CD1c-positive myeloid dendritic cell (primary cell): ENCODE measurements around the gene LRRC3B.
"Not testable (repeated sequence)": the region's sequence is repeated elsewhere in the genome, so short reads cannot be mapped to it uniquely, and the experiment has no call there.

ENCODE experiments used
- DNase-seq: peaks from one replicate; pipeline ENCODE4 v3.0.0-alpha.2; 2016; ENCODE audit errors: extremely low spot score

Gene LRRC3B, protein sequence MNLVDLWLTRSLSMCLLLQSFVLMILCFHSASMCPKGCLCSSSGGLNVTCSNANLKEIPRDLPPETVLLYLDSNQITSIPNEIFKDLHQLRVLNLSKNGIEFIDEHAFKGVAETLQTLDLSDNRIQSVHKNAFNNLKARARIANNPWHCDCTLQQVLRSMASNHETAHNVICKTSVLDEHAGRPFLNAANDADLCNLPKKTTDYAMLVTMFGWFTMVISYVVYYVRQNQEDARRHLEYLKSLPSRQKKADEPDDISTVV

DNA sequence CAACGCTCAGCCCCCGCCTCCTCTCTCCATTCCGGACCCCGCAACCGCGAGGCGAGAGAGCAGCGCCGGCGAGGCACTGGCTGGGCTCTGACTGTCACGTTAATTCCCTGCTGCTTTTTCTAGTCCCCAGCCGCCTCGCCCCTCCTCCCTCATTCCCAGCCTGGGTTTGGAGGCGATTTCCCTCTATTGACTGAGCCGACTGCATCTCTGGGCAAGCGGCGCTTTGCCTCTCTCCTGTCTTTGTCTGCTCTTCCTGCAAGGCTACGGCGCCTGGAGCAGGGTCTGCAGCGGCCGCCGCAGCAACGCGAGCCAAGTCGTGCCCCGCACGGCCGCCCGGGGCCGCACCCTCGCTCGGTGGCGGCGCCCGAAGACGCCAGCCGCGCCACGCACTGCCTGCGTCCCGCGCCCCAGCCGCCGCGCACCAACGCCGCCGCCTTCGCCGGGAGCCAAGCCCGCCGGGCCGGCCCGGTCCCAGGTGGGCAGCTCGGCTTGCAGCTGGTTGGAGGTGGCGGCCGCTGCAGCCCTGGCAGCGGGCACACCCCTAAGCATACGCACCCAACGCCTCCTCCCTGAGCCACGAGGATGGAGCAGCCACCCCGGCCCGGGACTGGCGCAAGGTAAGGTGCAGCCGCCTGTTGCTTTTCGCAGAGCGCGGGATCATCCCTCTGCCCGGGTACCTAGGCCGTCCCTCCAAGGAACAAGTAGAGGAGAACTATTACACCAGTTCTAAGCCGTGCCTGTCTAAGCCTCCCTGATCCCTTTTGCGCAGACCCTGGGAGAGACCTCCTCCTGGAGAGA lies at the start of gene LRRC3B:
LRRC3B (plus strand) TSS at position 152 of the 798 bp plus-strand sequence. CDS start 86,901 bp downstream, outside the sequence.
- no peak for DNase-seq

DNA sequence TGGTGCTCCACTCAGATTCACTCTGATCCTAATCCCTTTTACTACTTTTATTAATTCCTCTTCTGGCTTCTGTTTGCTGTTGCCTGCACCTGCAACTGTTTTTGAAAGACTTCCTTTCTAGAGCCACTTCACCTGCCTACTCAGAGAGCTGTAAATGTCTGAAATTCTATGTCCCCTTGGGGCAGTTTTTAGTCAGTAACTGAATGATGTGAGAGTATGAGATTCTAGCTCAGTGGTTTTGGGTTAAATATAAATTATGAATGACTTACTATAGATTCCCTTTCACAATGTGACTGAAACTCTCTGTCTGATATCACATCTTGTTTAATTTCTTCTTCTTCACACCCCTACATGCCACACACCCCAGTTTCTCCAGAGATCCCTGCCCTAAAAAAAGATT lies 47.8 kb upstream of the LRRC3B start:
- DNase-seq: no peak

DNA sequence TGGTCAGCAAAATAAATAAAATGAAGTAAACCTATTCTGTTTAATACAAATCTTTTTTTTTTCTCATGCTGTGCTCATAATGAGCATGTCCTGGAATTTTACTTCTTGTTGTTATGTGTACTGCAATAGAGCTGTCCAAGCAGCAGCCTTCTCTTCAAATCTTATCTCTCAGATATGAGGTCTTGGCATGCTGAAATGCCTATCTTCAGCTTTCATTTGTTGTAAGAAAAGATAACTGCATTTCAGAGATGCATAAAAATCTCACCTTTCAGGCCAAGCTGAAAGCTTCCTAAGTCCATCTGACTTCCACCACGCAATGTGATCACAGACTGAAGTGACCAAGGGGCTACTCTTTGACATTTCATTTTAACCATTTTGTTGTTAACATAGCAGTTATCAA lies 43.5 kb upstream of the LRRC3B start:
- DNase-seq: no peak

DNA sequence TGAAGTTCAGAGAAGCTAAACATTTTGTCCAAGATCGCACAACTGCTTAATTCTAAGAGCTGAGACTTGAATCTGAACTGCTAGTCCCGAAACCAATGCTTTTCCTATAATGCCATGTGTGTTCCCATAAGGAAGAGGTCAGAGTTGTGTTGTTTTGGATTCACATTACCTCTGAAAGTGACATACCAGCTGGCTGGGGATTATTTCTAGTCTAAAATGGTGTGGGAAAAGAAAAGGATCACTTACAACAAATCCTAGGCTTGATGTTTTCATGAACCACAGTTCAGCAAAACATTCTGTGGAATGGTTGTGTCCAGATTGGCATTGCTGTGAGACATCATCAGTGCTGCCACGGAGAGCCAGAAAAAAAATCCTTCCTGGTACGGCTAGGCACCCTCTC lies 35.0 kb upstream of the LRRC3B start:
- no peak for DNase-seq

DNA sequence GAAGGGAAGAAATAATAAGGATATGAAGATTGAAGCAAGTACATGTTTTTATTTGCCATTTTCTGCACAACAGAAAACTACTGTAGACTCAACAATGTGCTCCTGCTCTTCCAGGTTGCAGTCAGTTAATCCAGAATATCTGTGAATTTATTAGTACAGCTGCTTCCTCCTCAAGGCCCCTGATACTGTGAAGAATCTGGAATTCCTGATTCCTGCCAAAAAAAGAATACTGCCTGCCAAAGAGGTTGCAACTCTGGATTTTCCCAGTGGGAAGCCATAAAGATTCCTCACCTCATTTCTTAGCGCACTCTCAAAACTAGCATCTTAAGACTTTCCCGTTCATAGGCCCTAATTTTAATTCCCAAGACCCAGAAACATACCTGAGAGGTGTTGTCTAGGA lies 33.6 kb upstream of the LRRC3B start:
- no peak for DNase-seq

DNA sequence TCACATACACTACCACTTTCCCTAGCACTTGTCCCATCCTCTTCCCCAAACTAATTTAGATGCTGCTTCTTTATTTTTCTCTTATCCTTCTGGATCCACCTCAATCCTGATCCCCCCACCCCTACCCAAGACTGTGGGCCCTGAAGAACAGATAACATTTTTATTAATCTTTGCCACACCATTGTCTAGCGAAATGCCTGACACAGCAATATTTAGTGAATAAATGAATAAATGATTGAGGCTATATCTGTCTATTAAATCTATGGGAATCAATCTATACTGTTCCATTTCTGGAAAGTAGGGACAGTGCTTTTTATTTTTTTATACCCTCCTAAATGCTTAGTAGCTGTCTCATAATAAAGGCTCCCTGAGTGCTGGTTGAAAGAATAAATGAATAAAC lies 32.9 kb upstream of the LRRC3B start:
- DNase-seq: no peak

DNA sequence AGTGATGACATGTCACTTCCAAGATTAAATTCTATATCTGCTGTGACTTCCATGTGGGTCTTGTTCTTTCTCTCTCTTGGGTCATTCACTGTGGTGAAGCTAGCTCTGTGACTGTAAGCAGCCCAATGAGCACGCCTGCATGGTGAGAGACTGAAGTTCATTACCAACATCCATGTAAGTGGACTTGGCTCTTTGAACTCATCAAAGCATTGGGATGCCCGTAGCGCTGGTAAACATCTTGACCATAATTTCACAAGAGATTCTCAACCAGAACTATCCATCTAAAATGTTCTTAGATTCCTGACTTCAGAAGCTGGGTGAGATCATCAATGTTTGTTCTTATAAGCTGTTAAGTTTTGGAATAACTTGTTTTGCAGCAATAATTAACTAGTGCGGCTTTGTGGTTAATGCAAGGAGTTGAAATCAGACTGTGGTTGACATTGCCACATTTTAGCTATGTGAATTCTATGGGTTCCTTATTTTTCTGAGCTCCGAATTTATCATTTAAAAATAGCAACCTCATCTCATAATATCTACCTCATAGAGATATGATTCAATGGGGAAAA lies 31.6 kb upstream of the LRRC3B start:
- DNase-seq: no peak

DNA sequence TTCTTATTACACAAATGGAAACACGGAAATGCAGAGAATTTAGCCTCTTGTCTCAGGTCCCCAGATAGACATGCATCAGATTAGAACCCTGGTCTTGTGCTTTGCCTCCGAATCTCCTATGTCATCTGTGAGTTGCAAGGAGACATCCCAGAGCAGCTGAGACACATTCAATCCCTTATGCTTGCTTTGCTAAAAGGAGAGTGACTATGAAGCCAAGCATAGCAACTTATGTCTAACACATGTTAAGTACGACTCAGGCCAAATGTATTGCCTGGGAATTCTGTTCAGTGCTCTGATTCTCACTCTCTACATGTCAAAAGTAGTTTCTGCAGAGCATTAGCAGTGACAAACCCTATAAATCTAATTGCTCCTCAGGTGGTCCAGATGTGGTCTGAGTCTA lies 30.6 kb upstream of the LRRC3B start:
- no peak for DNase-seq

DNA sequence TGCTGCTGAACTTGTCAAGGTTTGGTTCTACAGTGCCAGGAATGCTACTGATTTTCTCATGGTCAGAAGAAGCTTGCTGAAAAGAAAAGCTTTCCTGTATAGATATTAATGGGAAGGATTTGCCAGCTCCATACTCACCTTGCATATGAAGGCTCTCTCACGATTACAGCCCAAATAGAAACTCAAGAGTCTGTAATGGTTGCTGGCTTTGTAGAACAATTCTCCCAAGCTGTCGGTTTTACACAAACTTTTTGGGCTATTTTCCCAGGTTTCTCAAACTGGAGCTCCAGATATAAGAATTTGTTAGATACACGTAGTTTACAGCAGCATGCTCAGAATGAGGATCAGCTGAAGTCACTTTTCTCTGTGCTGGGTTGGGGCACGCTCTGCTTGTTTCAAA lies 30.1 kb upstream of the LRRC3B start:
- no peak for DNase-seq

DNA sequence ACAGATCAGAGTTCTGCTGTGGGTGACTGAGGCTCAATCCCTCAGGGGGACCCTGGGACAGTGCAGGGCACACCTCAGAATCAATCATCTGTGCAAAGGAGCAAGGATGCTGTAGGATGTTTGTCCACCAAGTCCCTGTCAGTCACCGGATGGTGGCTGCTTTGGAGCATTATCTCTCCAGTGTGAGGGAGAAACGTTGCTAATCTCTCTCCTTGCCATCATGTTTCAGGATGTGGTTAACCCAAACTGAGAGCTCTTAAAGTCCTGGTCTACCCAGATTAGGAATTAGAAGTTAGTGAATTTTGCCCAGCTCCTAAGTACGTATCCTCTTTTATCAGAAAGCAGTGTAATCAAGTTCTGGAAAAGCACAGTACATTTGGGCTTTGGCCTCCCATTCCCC lies 26.2 kb upstream of the LRRC3B start:
- DNase-seq: no peak

DNA sequence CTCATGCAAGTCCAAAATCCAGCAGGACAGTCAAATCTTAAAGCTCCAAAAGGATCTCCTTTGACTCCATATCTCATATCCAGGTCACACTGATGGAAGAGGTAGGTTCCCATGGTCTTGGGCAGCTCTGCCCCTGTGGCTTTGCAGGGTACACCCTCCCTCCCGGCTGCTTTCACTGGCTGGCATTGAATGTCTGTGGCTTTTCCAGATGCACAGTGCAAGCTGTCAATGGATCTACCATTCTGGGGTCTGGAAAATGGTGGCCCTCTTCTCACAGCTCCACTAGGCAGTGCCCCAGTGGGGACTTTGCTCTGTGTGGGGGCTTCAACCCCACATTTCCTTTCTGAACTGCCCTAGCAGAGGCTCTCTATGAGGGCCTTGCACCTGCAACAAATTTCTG lies 19.3 kb upstream of the LRRC3B start:
- not testable (repeated sequence) for DNase-seq

DNA sequence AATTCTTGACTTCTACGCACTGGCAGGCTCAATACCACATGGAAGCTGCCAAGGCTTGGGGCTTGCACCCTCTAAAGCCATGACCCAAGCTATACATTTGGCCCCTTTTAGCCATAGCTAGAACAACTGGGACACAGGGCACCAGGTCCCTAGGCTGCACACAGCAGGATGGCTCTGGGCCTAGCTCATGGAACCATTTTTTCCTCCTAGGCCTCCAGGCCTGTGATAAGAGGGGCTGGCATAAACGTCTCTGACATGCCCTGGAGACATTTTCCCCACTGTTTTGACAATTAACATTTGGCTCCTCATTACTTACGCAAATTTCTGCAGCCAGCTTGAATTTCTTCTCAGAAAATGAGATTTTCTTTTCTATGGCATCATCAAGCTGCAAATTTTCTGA lies 18.8 kb upstream of the LRRC3B start:
- not testable (repeated sequence) for DNase-seq

DNA sequence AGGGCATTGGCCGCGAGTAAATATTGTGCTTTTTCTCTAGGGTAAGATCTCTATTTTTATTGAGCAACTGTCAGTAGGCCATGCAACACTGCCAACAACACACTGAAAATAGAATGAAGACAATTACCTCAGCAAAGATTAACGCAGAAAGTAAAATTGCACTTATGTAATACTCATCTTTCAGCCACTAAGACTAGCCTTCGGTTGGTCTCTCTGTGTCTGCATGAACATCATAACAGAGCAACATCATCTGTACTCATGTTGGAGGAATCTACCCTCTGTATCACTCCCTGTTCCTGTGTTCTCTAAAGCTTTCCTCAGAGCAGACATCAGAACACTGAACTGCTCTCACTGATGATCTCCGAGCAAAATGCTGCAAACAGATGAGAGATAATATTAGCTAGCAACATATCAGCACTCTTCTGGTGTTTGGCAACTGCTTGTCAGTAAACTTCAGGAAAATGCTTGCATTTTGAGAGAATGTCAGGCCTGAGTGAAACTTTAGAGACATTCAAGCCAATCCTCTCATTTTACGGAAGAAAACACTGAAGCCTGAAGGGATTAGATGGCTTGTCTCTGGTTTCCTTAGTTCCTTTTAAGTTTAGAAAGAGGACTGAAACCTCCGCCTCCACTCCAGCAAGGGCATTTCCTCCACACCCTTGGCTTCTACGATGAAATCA lies 8.4 kb upstream of the LRRC3B start:
- DNase-seq: no peak

DNA sequence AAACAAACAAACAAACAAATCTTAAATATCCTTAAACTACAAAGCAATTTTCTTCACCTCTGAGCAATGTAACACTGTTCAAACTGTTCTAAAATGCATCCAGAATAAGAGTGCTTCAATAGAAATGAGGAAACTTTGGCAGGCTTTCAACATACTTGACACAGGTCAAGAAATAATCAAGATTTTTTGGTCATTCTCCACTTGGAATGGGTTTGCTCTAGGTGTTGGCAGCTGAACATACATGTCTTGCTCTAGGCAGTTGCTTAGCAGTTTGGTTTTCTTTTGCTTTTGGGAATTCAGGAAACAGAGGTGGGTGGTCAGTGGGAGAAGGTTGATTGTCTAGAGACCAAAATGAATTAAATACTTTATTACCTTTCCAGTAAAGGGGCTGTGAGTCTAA lies 1.4 kb upstream of the LRRC3B start:
- DNase-seq: no peak

DNA sequence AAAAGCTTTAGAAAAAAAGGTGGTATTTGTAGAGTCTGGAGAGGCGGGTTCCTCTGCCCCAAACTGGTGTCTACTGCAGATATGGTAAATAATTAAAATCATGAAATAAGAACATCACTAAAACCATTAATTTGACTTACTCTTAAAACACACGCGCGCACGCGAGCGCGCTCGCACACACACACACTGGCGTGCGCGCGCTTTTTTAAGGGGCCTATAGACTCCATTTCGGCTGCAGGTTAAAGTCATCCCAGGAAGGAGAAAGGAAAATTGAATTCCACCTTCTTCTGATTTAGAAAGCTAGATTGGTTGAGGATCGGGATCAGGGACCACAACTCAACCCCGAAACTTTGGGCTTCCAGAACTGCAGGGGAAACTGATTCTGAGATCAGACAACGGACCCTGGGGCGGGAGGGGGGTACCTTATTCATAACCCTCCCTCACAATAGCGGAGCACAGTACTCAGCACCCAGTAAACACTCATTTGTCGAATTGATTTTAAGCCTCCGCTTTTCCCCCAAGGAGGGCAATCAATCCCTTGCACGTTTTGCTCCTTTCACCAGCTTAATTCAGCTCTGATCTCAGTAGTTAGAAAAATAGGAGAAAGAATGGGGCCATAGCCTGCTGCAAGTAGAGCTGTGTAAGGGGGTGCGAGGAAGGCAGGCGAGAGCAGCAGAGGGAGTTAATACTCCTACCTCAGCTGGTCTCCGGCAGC lies 509 bp upstream of the LRRC3B start:
- DNase-seq: no peak

DNA sequence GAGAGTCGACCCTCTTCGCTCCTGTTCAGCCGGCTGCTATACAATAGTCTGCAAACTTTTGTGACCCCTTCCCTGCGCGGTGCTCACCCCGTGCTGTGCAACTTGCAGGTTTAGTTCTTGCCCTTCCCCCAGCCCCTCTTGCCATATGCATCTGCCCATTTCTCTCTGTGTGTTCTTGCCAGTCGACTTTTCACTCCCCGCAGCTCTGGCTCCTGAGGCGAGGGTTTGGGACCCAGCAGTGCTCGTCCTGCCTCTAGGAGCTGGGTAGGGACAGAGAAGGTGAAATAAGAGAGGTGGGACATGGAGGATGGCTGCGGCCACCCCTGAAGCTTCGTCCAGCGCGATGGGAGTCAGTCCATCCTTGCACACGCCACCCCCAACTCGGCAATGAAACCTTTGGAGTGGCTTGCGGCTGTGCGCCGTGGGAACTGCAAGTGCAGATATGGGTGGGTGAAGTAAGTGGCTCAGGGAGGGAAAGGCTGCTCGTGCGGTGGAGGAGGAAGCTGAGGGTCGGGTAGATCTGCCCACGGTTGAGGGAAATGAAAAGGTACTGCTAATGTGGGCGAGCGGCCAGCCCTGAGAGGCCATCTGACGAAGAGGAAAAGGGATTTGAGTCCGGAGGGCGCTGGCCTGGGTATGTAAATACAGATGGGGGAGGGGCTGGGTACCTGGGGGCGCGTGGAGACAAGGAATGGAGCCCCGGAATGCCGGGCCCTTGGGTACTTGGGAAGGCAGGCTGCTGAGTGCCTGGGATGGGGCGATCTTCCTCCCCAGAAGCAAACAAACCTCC lies 1.0 kb downstream of the LRRC3B start:
- DNase-seq: no peak

DNA sequence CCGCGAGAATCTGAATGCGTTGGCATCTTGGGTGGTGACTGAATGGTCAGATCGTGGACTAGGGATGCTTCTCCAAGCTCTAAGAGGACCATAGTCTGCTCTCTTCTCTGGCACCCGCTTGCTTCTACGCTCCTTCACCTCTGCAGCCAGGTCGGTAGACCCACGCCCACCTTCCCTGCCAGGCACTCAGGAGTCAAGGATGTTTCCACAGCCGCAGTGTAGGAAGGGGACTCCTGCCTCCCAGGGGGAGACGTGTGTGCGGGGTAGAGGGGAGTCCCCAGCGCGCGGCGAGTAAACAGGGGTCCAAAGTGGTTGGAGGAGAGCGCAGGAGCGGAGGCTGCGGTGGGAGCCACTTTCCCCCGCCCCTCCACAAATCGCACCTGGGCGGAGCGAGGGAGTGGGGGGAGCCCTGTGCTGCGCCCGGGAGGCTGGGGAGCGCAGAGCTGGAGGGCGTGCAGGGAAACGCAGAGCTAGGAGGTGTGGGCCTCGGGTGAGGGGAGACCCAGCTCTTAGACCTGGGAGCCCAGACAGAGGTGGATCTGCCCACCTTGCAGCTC lies 1.7 kb downstream of the LRRC3B start:
- DNase-seq: no peak

DNA sequence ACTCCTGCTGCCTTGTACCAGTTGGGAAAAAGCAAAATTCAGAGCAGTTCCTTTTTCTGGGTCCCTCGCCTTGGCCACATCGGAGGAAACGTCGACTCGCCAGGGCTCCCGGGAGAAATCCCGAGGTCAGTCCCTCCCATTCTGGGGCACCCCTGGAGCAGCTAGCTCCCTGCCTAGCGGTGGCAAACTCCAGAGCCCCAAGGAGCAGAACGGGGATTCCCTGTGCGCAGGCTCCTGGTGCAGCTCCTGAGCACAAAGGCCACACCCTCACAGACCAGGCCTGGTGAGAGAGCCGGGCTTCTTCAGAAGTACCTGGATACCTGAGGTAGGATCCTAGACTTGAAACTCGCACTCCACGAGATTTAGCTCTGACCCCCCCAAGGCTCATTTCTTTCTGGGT lies 2.6 kb downstream of the LRRC3B start:
- no peak for DNase-seq

DNA sequence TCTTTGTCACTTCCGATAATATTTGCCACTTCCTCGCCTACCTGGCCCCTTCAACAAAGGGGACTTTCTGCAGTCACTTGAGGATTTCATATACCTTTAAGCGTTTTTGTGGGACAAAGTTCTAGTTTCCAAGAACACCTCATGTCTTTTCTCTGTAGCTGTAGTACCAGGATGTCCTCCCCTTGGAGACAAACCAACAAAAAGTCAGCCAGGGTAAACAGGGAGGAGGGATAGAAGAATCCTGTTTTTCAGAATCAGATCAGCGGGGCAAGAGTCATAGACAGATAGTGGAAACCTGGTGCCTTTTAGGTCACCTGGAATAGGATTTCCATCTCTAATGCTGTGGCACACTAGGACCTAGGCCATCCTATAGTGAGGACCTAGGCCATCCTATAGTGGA lies 4.5 kb downstream of the LRRC3B start:
- no peak for DNase-seq

DNA sequence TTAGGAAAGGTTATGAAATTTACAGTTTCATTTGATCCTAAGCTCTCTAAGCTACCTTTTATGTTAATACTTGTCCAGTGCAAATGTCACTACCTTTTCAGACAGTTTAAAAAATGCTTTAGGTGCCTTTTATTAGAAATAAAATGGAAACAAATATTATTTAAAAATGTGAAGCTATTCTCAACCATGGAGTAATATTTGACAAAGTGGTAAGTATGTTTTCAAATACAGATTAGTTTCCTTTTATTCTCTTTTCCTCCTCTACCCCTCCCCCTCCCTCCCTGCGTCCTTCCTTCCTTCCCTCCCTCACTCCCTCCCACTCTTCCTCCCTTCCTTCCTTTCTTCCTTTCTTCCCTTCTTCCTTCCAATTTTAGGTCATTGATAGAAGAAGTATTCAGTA lies 6.3 kb downstream of the LRRC3B start:
- DNase-seq: no peak
